ENCODE measurements around the gene EXOSC5. TPM values are rescaled to one million over a fixed set of nuclear protein-coding genes. Genes with fewer than 3 reads are reported as not detected.

Gene EXOSC5
- total and polyA plus RNA-seq, 10 of the 15 experiments (the other 5 are each of a cell fraction or from before 2014, with no cell fraction given), result 15.8 to 123 (median 52.7) TPM

DNA sequence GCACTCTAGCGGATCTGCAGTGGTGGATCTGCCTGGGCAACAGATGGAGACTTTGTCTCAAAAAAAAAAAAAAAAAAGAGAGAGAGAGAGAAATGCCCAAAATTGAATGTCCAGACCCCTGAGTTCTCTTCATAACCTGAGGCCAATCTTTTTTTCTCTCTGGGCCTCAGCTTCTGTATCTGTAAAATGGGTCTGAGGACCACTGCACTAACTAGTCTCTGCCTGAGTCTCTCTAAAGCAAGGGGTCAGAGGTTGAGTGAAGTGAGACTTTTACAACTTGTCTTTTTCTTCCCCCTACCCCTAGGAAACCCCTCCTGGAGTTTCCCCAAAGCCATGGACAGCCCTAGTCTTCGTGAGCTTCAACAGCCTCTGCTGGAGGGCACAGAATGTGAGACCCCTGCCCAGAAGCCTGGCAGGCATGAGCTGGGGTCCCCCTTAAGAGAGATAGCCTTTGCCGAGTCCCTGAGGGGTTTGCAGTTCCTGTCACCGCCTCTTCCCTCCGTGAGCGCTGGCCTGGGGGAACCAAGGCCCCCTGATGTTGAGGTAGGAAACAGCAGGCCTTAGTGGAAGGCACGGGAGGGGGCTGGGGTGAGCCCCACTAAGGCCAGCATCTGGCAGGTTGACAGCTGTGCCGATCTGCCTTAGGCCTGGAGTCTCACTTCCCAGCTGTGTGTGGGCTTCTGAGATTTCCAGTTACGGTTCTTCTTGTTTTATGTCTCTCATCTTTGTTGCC is 19.0 kb downstream of the EXOSC5 start:
- ATAC-seq (peak; percentile 96), FAIRE-seq (peak; percentile 49), DNase-seq (ENCODE audit: low read depth, low spot score) (no peak)
- in situ Hi-C loops (cut with MboI) (no loop called here), intact Hi-C loops (cut with micrococcal nuclease; ENCODE audit: unreplicated experiment) (no loop called here)
- CTCF ChIA-PET, result interaction anchor here (0.6 to 1.6 kb wide), 6 partner anchors 10 to 111 kb away, joined by 3 to 7 read pairs (median 4); no protein-coding TSS in a partner anchor
- Histone ChIP-seq H3K27me3 (replicated peaks in 1 of 2; ENCODE audit: control insufficient read depth in 2 of 2, insufficient read depth in 2 of 2, low read length in 1 of 2) (no peaks in the 10 kb centered on the region), H3K36me3 (ENCODE audit: control insufficient read depth in 2 of 2, insufficient read depth in 2 of 2, low read length in 1 of 2) (peaks cover 0 to 3% of the 10 kb centered on the region in 2 experiments; a peak in 2 of 4 replicates), H3K4me1 (ENCODE audit: control insufficient read depth, insufficient read depth, low read length) (peaks cover 21% of the 10 kb centered on the region), H3K27ac (ENCODE audit: control insufficient read depth, insufficient read depth) (peak overlapping the region; percentile 79), H3K9me3 (replicated peaks; ENCODE audit: control insufficient read depth, insufficient read depth, low read length) (no peaks in the 10 kb centered on the region), H3K4me3 (no peak overlapping the region), H3K4me2 (ENCODE audit: control insufficient read depth, insufficient read depth) (peak overlapping the region; percentile 64), H4K20me1 (ENCODE audit: control insufficient read depth, insufficient read depth) (no peaks in the 10 kb centered on the region), H3K9ac (ENCODE audit: control insufficient read depth, insufficient read depth, low read length) (peak overlapping the region; percentile 53; the same call in 1 of the 2 replicates), H2AFZ (ENCODE audit: control insufficient read depth, low read depth, low read length) (peak overlapping the region; percentile 58; the same call in 1 of the 2 replicates), H3K79me2 (ENCODE audit: control insufficient read depth, insufficient read depth, low read length) (no peaks in the 10 kb centered on the region)
- BruUV-seq (replicated peaks), result no TSS peak
- SMC1A ChIA-PET (ENCODE audit: uncharacterized antibody, unreplicated experiment), result interaction anchor here (0.7 to 4.8 kb wide), 5 partner anchors 10 to 173 kb away, joined by 3 to 24 read pairs (median 4); partner anchors contain the start of gene B9D2
- 19% methylated on average over 9 of the region's 9 CpGs for WGBS (ENCODE audit: insufficient coverage, insufficient replicate concordance, low lambda C conversion rate, missing lambda C conversion rate)
- RAD21 ChIA-PET (ENCODE audit: unreplicated experiment), result interaction anchor here (0.9 to 1.4 kb wide), 3 partner anchors 14 to 114 kb away, joined by 3 to 6 read pairs (median 4); partner anchors contain the start of genes B9D2 and HNRNPUL1
- POLR2A ChIA-PET, result interaction anchor here (0.8 to 2.5 kb wide), 5 partner anchors 12 to 30 kb away, joined by 3 to 20 read pairs (median 7); partner anchors contain the start of gene B9D2
- TF ChIP-seq STAT3 (IDR thresholded peaks at IDR 0.05; ENCODE audit: low read depth, low read length) (no peak), TCF12 (IDR thresholded peaks at IDR 0.05; ENCODE audit: low read depth, low read length) (peak; percentile 92), DPF2 (IDR thresholded peaks at IDR 0.05) (0 out of 2 replicates have a peak, but pooled peaks have one; percentile 22), ZNF384 (IDR thresholded peaks at IDR 0.05; ENCODE audit: borderline replicate concordance, low read depth, low read length) (no peak), CREM (IDR thresholded peaks at IDR 0.05; ENCODE audit: low read depth) (no peak), TCF3 (IDR thresholded peaks at IDR 0.05; ENCODE audit: borderline replicate concordance, insufficient read depth, low read depth, low read length) (peak; percentile 78; the same call in 1 of the 2 replicates), EED (IDR thresholded peaks at IDR 0.05; ENCODE audit: low read depth) (no peak), TCF7 (IDR thresholded peaks at IDR 0.05; ENCODE audit: borderline replicate concordance) (no peak), IKZF2 (IDR thresholded peaks at IDR 0.05) (peak in 1 of 2 experiments; percentile 19; a peak in 1 of 4 replicates), ZBED1 (IDR thresholded peaks at IDR 0.05; ENCODE audit: borderline replicate concordance) (no peak), PKNOX1 (IDR thresholded peaks at IDR 0.05) (0 out of 2 replicates have a peak, but pooled peaks have one; percentile 6), SIN3A (IDR thresholded peaks at IDR 0.05; ENCODE audit: low read depth, low read length) (no peak)
- TF ChIP-seq, protein P1, sequence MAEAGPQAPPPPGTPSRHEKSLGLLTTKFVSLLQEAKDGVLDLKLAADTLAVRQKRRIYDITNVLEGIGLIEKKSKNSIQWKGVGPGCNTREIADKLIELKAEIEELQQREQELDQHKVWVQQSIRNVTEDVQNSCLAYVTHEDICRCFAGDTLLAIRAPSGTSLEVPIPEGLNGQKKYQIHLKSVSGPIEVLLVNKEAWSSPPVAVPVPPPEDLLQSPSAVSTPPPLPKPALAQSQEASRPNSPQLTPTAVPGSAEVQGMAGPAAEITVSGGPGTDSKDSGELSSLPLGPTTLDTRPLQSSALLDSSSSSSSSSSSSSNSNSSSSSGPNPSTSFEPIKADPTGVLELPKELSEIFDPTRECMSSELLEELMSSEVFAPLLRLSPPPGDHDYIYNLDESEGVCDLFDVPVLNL (IDR thresholded peaks at IDR 0.05; ENCODE audit: low read depth, low read length), result no peak
- TF ChIP-seq, protein P2, sequence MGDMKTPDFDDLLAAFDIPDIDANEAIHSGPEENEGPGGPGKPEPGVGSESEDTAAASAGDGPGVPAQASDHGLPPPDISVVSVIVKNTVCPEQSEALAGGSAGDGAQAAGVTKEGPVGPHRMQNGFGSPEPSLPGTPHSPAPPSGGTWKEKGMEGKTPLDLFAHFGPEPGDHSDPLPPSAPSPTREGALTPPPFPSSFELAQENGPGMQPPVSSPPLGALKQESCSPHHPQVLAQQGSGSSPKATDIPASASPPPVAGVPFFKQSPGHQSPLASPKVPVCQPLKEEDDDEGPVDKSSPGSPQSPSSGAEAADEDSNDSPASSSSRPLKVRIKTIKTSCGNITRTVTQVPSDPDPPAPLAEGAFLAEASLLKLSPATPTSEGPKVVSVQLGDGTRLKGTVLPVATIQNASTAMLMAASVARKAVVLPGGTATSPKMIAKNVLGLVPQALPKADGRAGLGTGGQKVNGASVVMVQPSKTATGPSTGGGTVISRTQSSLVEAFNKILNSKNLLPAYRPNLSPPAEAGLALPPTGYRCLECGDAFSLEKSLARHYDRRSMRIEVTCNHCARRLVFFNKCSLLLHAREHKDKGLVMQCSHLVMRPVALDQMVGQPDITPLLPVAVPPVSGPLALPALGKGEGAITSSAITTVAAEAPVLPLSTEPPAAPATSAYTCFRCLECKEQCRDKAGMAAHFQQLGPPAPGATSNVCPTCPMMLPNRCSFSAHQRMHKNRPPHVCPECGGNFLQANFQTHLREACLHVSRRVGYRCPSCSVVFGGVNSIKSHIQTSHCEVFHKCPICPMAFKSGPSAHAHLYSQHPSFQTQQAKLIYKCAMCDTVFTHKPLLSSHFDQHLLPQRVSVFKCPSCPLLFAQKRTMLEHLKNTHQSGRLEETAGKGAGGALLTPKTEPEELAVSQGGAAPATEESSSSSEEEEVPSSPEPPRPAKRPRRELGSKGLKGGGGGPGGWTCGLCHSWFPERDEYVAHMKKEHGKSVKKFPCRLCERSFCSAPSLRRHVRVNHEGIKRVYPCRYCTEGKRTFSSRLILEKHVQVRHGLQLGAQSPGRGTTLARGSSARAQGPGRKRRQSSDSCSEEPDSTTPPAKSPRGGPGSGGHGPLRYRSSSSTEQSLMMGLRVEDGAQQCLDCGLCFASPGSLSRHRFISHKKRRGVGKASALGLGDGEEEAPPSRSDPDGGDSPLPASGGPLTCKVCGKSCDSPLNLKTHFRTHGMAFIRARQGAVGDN (IDR thresholded peaks at IDR 0.05), result no peak

All from GM12878 (cell line).